Islet of Langerhans (tissue), 1 donor: ENCODE measurements around the gene RBM19.

Source experiments
- FAIRE-seq: peaks from one replicate; lab custom pipeline; 2011; peaks lifted over from hg19 to GRCh38; lab: Jason Lieb, UNC

Gene RBM19

GRCh38 chr12:113800201-113800600 is 165.9 kb downstream of the RBM19 start:
- FAIRE-seq: no peak

- no peak for FAIRE-seq
Observed at GRCh38 chr12:113798552-113798951, 167.6 kb downstream of the RBM19 start.

- no peak for FAIRE-seq
Observed at GRCh38 chr12:113797535-113797868, 168.6 kb downstream of the RBM19 start.

- no peak for FAIRE-seq
Observed at GRCh38 chr12:113796852-113797534, 169.1 kb downstream of the RBM19 start.

GRCh38 chr12:113796066-113796827 is 169.9 kb downstream of the RBM19 start:
- no peak for FAIRE-seq

GRCh38 chr12:113795445-113795844 is 170.7 kb downstream of the RBM19 start:
- no peak for FAIRE-seq

GRCh38 chr12:113794774-113795173 is 171.4 kb downstream of the RBM19 start:
- FAIRE-seq: no peak

GRCh38 chr12:113793250-113793649 is 172.9 kb downstream of the RBM19 start:
- no peak for FAIRE-seq

GRCh38 chr12:113792450-113792849 is 173.7 kb downstream of the RBM19 start:
- no peak for FAIRE-seq

GRCh38 chr12:113788020-113788856 is 177.9 kb downstream of the RBM19 start:
- FAIRE-seq: no peak

GRCh38 chr12:113786107-113786506 is 180.0 kb downstream of the RBM19 start:
- no peak for FAIRE-seq

GRCh38 chr12:113783811-113784210 is 182.3 kb downstream of the RBM19 start:
- no peak for FAIRE-seq

- no peak for FAIRE-seq
Observed at GRCh38 chr12:113782873-113783272, 183.3 kb downstream of the RBM19 start.

GRCh38 chr12:113781415-113782198 is 184.5 kb downstream of the RBM19 start:
- FAIRE-seq: no peak

- no peak for FAIRE-seq
Observed at GRCh38 chr12:113779774-113780173, 186.4 kb downstream of the RBM19 start.

- no peak for FAIRE-seq
Observed at GRCh38 chr12:113778432-113779132, 187.5 kb downstream of the RBM19 start.

- FAIRE-seq: no peak
Observed at GRCh38 chr12:113777751-113778150, 188.4 kb downstream of the RBM19 start.

GRCh38 chr12:113776536-113776935 is 189.6 kb downstream of the RBM19 start:
- no peak for FAIRE-seq

GRCh38 chr12:113774526-113774925 is 191.6 kb downstream of the RBM19 start:
- FAIRE-seq: no peak

GRCh38 chr12:113772505-113773030 is 193.6 kb downstream of the RBM19 start:
- FAIRE-seq: no peak

GRCh38 chr12:113770389-113770865 is 195.7 kb downstream of the RBM19 start:
- no peak for FAIRE-seq
